ENCODE data around the gene WDR93.
A peak's percentile ranks its signal among the peaks of the same experiment; 100 is the strongest.

Gene WDR93

DNA sequence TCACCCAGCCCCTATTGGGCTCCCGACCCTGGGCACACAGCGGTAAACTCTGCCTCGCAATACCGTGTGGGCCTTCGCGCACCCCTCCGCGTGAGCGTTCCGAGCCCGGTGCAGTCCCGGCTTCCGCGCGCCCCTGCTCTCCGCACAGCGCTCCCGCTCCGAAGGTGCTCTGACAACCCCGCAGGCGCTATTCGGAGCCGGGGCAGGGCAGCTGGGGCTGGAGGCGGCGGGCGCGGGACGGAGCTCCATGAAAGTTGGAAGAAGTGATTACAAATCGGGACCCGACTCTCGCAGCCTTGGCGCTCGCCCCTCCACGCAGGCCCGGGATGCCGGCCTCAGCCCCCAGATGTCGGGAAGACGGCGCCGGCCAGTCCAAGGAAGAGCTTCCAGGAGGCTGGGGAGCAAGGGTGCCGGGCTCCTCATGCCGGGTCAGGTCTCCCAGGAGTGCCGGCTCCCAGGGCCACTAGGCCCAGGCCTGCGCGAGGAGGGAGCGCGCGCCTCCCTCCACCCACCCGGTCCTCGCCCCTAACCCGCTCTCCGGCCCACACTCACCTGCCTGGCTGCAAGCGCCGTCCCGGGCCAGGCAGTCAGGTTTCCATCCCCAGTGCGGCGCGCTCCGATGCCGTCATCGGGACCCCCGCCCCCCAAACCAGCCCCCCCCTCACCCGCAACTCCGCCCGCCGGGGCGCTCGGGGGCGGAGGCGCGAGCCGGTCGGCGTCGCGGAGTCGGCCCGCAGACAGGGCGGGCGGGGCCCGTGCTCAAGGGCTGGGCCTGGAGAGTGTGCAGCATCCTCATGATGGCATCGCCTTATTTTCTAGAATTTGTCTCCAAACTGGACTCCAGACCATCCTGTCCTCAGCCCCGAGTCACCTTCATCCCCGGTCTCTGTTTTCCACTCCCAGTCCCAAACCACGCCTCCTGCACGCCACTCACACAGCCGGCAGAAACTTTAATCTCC is 35.5 kb upstream of the WDR93 start, which contains the start of gene KIF7:
KIF7 (minus strand) TSS at position 621 of the 959 bp plus-strand sequence. CDS start 2,537 bp downstream, outside the sequence.
- Mint-ChIP-seq H3K4me1 (peaks cover 15% of the 10 kb centered on the region), H3K27me3 (peaks cover 68% of the 10 kb centered on the region)
- CTCF ChIA-PET = interaction anchor here (1.0 to 1.5 kb wide), 2 partner anchors 9 to 378 kb away, joined by 3 to 4 read pairs; no protein-coding TSS in a partner anchor

DNA sequence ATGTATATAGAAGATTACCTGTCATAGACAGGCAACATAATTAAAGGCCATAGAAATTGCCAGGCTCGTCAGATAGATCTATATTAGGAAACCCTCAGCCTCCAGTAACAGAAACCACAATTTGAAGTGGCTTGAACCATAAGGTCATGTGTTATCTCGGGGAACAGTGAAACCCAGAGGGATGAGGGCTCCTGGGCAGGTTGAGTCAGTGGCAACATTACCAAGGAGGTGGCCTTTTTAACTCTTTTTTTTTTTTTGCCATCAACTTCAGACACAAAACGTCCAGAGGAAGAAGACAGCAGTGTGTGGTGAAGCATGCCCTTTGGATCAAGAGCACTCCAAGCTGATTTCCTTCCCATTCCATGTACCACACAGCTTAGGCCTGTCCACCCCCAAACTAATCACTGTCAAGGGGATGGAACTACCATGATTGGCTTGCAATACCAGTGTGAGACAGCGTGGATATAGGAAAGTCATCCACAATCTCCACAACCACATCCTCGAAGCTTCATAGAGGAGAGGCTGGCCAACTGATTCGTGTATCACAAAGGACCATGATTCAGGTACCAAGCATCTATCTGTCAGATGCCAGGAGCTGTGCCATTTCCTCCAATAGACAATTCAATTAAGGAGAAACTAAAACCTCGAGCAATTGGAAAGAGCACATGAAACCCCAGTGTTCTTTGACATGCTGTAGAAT is 34.3 kb upstream of the WDR93 start:
- no peak for DNase-seq
- H3K9me3 Mint-ChIP-seq = no peaks in the 10 kb centered on the region
- no peak overlapping the region for H3K27ac Mint-ChIP-seq
- H3K27me3 Mint-ChIP-seq = peaks cover 75% of the 10 kb centered on the region
- CTCF ChIA-PET = no interaction called here
- no peak overlapping the region for H3K4me3 Mint-ChIP-seq
- no peaks in the 10 kb centered on the region for H3K36me3 Mint-ChIP-seq
- peaks cover 15% of the 10 kb centered on the region for H3K4me1 Mint-ChIP-seq

More for the DNA sequence above, 35.5 kb upstream of the WDR93 start, which contains the start of gene KIF7:
- Mint-ChIP-seq H3K9me3 (no peaks in the 10 kb centered on the region), H3K36me3 (no peaks in the 10 kb centered on the region), H3K27ac (no peak within 1 kb of the TSS), H3K4me3 (peak within 1 kb of the TSS; percentile 48)
- peak; percentile 37 for DNase-seq

DNA sequence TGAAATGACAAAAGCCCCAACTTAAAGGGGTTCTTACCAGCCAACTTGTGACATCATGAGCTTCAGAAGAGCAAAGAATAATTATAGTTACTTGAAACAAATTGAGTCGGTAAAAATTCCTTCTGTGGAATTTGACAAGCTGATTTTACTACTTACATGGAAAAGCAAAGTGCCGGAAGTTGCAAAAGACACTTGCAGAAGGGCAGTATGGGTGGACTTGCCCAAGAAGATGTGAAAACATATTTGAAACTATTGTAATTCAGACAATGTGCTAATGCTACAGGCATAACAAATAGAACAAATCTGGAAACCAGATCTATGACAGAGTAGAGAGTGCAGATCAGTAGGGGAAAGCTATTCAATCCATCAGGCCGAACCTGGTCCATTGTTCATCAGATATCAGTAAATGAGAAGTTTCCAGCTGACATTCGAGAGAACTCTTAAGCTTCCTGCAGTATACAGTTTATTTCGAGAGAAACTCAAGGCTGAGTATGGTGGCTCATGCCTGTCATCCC is 32.9 kb upstream of the WDR93 start:
- Mint-ChIP-seq H3K27me3 (peaks cover 70% of the 10 kb centered on the region), H3K27ac (no peak overlapping the region), H3K9me3 (no peaks in the 10 kb centered on the region), H3K4me1 (peaks cover 15% of the 10 kb centered on the region), H3K36me3 (no peaks in the 10 kb centered on the region), H3K4me3 (no peak overlapping the region)
- DNase-seq = no peak
- CTCF ChIA-PET = interaction anchor here (0.8 to 1.7 kb wide), 2 partner anchors 10 to 15 kb away, joined by 3 to 5 read pairs; no protein-coding TSS in a partner anchor

DNA sequence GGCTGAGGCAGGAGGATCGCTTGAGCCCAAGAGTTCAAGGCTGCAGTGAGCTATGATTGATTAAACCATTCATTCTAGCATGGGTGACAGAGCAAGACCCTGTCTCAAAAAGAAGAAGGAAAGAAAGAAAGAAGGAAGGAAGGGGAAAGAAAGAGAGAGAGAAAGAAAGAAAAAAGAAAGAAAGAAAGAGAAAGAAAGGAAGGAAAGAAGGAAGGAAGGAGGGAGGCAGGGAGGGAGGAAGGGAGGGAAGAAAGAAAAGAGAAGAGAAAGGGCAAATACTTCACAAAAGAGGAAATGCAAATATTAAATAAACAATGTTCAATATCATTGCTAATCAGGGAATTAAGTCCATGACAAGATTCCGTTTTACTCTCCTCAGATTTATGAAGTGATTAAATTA is 31.3 kb upstream of the WDR93 start:
- DNase-seq = no peak
- Mint-ChIP-seq H3K4me3 (no peak overlapping the region), H3K36me3 (no peaks in the 10 kb centered on the region), H3K4me1 (peaks cover 14% of the 10 kb centered on the region), H3K9me3 (no peaks in the 10 kb centered on the region), H3K27me3 (peaks cover 63% of the 10 kb centered on the region), H3K27ac (no peak overlapping the region)
- CTCF ChIA-PET = no interaction called here

DNA sequence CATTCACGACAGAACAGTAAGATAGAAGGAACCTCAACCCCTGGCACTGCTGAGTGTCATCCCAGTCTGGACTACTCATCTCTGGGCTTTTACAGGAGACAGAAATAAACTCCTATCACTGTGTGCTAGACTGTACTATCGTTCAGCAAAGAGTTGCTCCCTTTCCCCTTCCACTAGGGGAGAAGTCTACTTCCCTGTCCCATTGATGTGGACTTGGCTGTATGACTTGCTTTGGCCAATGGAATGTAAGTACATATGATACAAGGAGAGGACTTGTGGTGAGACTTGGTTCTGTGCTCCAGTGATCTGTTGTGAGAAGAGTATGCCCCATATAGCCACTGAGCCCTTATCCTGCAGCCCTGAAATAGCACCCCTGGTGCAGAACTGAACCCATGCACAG is 30.1 kb upstream of the WDR93 start:
- H3K4me1 Mint-ChIP-seq = peaks cover 10% of the 10 kb centered on the region
- H3K9me3 Mint-ChIP-seq = no peaks in the 10 kb centered on the region
- no peak for DNase-seq
- H3K4me3 Mint-ChIP-seq = no peak overlapping the region
- H3K27ac Mint-ChIP-seq = no peak overlapping the region
- CTCF ChIA-PET = interaction anchor here (1.8 kb wide), 1 partner anchor 13 kb away, joined by 5 read pairs; no protein-coding TSS in a partner anchor
- H3K36me3 Mint-ChIP-seq = no peaks in the 10 kb centered on the region
- peaks cover 63% of the 10 kb centered on the region for H3K27me3 Mint-ChIP-seq

DNA sequence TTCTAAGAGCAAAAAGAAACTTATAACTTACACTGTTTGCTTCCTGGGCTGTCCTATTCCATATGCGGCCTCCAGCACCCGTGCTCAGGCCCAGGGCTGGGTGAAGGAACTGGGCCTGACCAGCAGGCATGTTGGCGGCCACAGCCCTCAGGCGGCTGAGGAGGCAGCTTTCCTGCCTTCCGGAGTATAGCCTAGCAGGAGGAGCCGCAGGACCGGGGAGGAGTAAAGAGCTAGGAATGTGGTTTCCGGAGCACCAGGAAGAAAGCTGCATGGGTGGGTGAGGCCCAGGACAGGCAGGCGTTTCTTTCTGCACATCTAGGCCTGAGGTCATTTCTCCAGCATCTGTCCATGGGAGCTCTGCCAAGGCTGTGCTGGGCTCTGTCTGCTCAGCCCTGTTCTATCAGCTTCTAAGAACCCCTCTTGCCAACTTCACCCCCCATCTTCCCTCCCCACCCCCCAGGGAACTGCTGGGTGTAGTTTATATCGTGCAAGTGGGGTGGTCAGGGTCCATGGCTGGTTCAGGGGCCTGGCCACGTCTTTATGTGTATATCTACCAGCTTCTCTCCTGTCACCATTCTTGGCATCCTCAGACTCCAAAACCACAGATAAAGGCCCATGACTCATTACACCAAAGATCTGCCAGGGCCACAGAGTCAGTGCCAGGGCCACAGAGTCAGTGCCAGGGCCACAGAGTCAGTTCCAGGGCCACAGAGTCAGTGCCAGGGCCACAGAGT is 27.6 kb upstream of the WDR93 start:
- DNase-seq = no peak
- Mint-ChIP-seq H3K27me3 (peaks cover 67% of the 10 kb centered on the region), H3K4me3 (no peak overlapping the region), H3K27ac (no peak overlapping the region), H3K4me1 (peaks cover 4% of the 10 kb centered on the region), H3K36me3 (no peaks in the 10 kb centered on the region), H3K9me3 (no peaks in the 10 kb centered on the region)
- CTCF ChIA-PET = interaction anchor here (0.6 to 1.6 kb wide), 2 partner anchors 10 to 16 kb away, joined by 3 read pairs; no protein-coding TSS in a partner anchor

DNA sequence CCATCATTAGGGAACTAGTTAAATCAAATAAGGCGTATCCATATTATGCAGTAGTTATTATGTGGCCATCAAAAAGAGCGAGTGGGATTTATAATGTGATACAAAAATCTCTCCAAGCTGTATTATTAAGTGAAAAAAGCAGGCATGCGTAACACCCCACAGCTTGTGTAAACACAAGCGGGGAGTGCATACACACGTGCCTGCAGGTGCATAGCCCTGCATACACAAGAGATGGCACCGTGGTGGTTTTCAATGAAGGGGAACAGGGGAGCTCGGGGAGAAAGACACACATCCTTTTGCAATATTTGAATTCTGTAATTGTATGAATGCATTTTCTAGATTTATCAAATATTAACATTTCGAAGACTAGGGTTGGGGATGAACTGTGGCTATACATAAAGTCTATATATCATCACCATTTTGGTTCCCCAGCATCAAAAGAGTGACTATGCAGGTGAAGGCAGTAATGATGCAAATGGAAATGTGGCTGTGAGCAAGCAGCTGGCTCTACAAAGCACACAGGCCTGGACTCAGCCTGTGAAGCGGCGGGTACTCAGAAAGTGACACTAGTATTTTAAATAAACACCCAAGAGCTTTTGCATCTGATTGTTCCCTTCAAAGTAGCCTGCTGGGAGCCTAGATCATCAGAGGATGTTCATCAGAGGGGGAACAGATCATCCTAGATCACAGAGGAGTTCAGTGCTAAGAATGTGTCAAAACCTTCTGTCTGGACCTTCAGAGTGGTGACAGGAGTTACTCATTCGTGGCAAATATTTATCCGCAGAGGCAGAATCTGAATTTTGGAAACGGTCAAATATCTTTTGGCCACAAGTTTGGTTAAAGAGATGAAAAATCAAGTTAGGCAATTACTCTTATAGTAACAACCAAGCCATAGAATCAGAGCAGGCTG is 25.9 kb upstream of the WDR93 start:
- peaks cover 62% of the 10 kb centered on the region for H3K27me3 Mint-ChIP-seq
- DNase-seq = no peak
- CTCF ChIA-PET = interaction anchor here (0.6 to 1.6 kb wide), 4 partner anchors 9 to 308 kb away, joined by 3 read pairs; no protein-coding TSS in a partner anchor
- H3K27ac Mint-ChIP-seq = no peak overlapping the region
- H3K4me1 Mint-ChIP-seq = peaks cover 4% of the 10 kb centered on the region
- peak overlapping the region; percentile 61 for H3K4me3 Mint-ChIP-seq
- H3K36me3 Mint-ChIP-seq = no peaks in the 10 kb centered on the region
- H3K9me3 Mint-ChIP-seq = no peaks in the 10 kb centered on the region

DNA sequence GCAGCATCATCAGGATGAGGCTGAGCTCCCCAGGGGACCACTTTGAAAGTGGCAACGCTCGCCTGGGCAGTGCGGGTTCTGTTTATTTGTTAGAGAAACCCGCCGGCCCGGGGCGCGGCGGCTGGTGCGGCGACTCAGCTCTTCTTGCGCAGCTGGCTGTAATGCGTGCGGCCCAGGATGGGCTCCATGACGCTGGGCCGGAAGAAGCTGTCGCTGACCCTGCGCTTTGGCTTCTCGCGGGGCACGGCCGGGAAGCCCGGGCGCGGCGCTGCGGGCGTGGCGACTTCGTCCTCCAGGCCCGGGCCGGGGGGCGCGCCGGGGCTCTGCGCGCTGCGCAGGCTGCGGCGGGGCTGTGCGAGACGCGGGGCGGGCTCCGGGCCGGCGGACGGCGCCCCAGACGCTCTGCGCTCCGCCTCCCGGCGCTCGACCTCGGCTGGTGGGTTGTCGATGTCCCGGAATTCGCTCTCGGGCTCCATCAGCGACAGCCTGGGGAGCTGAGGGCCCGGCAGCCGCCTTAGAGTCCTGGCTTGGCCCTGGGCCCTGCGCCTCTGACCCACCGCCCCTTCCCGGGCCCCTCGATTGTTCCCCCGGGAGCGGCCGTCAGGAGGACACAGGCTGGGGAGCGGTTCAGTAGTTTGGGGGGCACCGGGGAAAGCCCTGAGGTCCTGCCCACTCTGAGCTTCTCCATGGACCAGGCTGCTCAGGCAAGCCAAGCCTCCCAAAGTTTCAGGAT is 25.0 kb upstream of the WDR93 start:
- H3K4me3 Mint-ChIP-seq = no peak overlapping the region
- no peaks in the 10 kb centered on the region for H3K9me3 Mint-ChIP-seq
- CTCF ChIA-PET = interaction anchor here (0.6 to 1.1 kb wide), 3 partner anchors 53 to 309 kb away, joined by 3 read pairs; no protein-coding TSS in a partner anchor
- H3K27me3 Mint-ChIP-seq = peaks cover 66% of the 10 kb centered on the region
- DNase-seq = peak; percentile 41
- H3K27ac Mint-ChIP-seq = no peak overlapping the region
- H3K36me3 Mint-ChIP-seq = no peaks in the 10 kb centered on the region
- peaks cover 4% of the 10 kb centered on the region for H3K4me1 Mint-ChIP-seq

DNA sequence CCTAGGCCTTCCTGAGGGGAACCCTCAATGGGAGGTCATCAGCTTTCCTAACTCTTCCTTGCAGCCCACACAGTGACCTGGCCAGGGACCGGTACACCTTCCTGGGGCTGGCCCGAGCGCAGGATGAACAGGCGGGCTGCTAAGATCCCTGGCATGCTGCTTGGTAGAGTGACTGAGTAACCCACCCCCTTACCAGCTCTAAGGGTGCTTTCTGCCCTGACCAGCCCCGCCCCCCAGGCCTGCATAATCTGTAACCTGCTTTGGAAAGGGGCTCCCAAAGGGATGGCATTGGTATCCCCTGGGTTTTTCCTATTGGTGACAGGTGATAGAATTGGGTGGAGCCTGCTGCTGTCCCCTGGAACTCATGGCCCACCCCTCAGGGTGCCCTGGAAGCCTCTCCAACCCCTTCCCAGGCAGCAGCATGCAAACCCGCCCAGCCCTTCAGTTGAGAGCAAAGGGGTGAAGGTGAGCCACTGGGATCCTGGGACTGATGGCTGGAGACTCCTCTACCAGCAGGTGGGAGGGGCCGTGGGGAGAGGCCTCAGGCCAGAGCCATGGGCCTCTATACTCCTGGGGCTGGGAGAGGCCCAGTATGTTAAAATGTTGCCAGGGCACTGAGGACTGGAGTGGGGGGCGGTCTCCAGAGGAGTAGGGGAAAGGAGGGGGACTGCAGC is 24.3 kb upstream of the WDR93 start:
- DNase-seq = no peak
- no peak overlapping the region for H3K27ac Mint-ChIP-seq
- H3K36me3 Mint-ChIP-seq = no peaks in the 10 kb centered on the region
- peaks cover 62% of the 10 kb centered on the region for H3K27me3 Mint-ChIP-seq
- CTCF ChIA-PET = interaction anchor here (1.1 kb wide), 1 partner anchor 310 kb away, joined by 3 read pairs; no protein-coding TSS in a partner anchor
- H3K4me1 Mint-ChIP-seq = peaks cover 4% of the 10 kb centered on the region
- no peak overlapping the region for H3K4me3 Mint-ChIP-seq
- no peaks in the 10 kb centered on the region for H3K9me3 Mint-ChIP-seq

DNA sequence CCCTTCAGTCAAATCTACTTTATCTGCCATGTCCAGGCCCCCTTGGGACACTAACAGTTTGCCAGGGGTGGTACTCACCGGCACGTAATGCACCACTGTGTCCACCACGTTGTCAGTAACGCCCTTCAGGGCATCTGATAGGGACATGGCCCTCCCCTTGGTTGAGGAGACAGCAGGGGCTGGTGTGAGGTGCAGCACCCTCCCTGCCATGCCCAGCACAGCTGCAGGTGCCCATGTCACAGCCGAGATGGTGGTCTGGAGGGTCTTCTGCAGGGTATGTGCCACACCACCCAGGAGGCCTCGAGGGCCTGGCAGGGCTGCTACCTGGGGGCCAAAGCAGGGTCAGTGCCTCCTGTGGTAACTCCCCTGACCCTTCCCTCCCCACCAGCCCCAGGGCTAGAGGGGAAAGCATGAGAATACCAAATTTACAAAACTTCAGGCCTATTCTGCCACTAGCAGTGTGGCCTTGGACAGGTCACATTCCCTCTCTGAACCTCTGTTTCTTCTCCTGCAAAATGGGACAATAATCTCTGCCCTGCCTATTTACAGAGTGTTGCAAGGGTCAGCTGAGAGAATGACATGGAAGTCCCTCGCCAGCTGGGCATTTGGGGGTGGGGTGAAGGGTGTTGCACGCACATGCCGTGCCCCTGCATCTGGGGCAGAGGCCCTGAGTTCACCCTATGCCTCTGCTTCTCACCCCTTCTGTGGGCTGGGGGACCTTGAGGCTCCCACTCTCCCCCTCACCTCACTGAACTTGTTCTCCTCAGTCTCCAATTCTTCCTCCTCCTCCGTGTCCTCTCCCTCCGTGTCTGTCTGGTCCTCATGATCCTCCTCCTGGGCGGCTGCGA is 23.5 kb upstream of the WDR93 start:
- Mint-ChIP-seq H3K27me3 (peaks cover 64% of the 10 kb centered on the region), H3K4me1 (peaks cover 4% of the 10 kb centered on the region), H3K36me3 (no peaks in the 10 kb centered on the region), H3K4me3 (no peak overlapping the region), H3K27ac (no peak overlapping the region), H3K9me3 (no peaks in the 10 kb centered on the region)
- CTCF ChIA-PET = no interaction called here
- no peak for DNase-seq

DNA sequence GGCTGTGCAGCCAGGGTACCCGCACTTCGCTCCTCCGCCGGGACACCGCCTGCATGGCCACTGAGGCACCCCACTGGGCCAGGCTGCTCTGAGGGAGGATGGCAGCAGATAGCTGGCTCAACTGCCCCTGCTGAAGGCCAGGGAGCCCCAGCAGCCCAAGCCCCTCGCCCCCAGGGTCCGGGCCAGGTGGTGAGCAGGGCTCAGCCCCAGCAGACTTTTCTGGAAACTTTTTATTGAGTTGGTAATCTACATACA is 23.0 kb upstream of the WDR93 start:
- CTCF ChIA-PET = no interaction called here

More for the DNA sequence above, 23.0 kb upstream of the WDR93 start:
- H3K36me3 Mint-ChIP-seq = no peaks in the 10 kb centered on the region
- peaks cover 4% of the 10 kb centered on the region for H3K4me1 Mint-ChIP-seq
- no peaks in the 10 kb centered on the region for H3K9me3 Mint-ChIP-seq
- H3K27ac Mint-ChIP-seq = no peak overlapping the region
- H3K27me3 Mint-ChIP-seq = peaks cover 64% of the 10 kb centered on the region
- no peak overlapping the region for H3K4me3 Mint-ChIP-seq
- DNase-seq = no peak

Data from activated naive CD4-positive, alpha-beta T cell treated with anti-CD3 and anti-CD28 coated beads, Interleukin-2, amount 10 ng/mL, durations not matched to agents 7 days and 5 days (primary cell).